KMS-11 (cell line): ENCODE measurements around the gene WFS1.

Source experiments
- H2AFZ ChIP-seq: fragments of 200-600 bp; sonication (generic); 2 replicates; pipeline ENCODE4 v1.6.1; 2016; ENCODE audit warnings: antibody characterized with exemption, mixed run types, low read depth
- H3K27ac ChIP-seq: fragments of 200-600 bp; sonication (generic); 2 replicates; pipeline ENCODE4 v1.6.1; 2016; ENCODE audit warnings: mild to moderate bottlenecking, mixed run types
- H3K27me3 ChIP-seq: fragments of 200-600 bp; sonication (generic); 2 replicates; pipeline ENCODE4 v1.6.1; 2017; ENCODE audit warnings: mild to moderate bottlenecking, low read depth, mixed run types, moderate library complexity; ENCODE audit not compliant: insufficient read depth
- H3K36me3 ChIP-seq: fragments of 200-600 bp; sonication (generic); 2 replicates; pipeline ENCODE4 v1.6.1; 2017; ENCODE audit warnings: mild to moderate bottlenecking, mixed run types; ENCODE audit not compliant: insufficient read depth
- H3K4me1 ChIP-seq: fragments of 200-600 bp; sonication (generic); 2 replicates; pipeline ENCODE4 v1.6.1; 2016; ENCODE audit warnings: mild to moderate bottlenecking, low read depth, mixed run types; ENCODE audit not compliant: poor library complexity, severe bottlenecking
- H3K4me2 ChIP-seq: fragments of 200-600 bp; sonication (generic); 2 replicates; pipeline ENCODE4 v1.7.0; 2016; ENCODE audit warnings: mild to moderate bottlenecking, mixed run types
- H3K4me3 ChIP-seq: fragments of 200-600 bp; sonication (generic); IDR thresholded peaks from 2 replicates; pipeline ENCODE4 v1.6.1; 2017; ENCODE audit warnings: low read depth, low read length, mixed read lengths; ENCODE audit not compliant: insufficient read depth
- H3K79me2 ChIP-seq: fragments of 200-600 bp; sonication (generic); 2 replicates; pipeline ENCODE4 v1.6.1; 2016; ENCODE audit warnings: low read depth, mixed run types; ENCODE audit not compliant: insufficient read depth
- H3K9ac ChIP-seq: fragments of 200-600 bp; sonication (generic); 2 replicates; pipeline ENCODE4 v1.6.1; 2016; ENCODE audit warnings: mild to moderate bottlenecking, mixed run types
- H4K20me1 ChIP-seq: fragments of 200-600 bp; sonication (generic); 2 replicates; pipeline ENCODE4 v1.6.1; 2016; ENCODE audit warnings: mild to moderate bottlenecking, mixed run types; ENCODE audit not compliant: insufficient read depth
- TF ChIP-seq, protein P1 (sequence below): fragments of 200-600 bp; sonication (generic); conservative IDR thresholded peaks from 2 replicates; pipeline ENCODE4 v1.6.1; 2017; ENCODE audit warnings: low read depth, mild to moderate bottlenecking, antibody characterized with exemption, low read length, moderate library complexity, mixed read lengths

The WFS1 gene

DNA sequence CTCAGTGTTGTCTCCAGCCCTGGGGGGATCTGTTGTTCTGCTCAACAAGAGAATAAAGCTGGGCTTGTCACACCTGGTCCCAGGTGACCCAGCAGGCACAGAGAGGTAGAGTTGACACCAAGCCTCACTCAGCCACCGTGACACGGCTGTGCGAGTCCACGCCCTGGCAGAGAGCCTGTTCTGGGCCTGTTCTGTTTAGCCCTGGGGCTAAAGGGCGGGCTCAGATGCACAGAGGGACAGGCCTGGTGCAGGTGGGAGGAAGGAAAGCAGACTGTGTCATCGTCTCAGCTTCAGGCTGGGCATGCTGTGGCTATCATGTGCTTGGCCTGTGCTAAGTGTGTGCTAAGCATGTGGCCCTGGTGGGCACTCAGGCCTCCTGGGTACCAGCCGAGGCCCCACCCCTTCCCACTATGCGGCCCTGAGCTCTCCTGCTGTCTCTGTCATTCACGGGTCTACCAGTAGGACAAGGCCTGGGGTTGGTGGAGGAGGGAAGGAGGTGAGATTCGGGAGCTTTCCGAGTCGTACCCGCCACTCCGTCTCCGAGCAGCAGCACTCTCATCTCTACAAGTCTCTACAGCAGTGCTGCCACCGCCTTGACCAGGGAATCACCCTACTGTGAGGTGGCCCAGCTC lies 10.8 kb downstream of the WFS1 start:
- H3K36me3 ChIP-seq: no peaks in the 10 kb centered on the region
- H3K79me2 ChIP-seq: no peaks in the 10 kb centered on the region
- TF ChIP-seq, protein P1, sequence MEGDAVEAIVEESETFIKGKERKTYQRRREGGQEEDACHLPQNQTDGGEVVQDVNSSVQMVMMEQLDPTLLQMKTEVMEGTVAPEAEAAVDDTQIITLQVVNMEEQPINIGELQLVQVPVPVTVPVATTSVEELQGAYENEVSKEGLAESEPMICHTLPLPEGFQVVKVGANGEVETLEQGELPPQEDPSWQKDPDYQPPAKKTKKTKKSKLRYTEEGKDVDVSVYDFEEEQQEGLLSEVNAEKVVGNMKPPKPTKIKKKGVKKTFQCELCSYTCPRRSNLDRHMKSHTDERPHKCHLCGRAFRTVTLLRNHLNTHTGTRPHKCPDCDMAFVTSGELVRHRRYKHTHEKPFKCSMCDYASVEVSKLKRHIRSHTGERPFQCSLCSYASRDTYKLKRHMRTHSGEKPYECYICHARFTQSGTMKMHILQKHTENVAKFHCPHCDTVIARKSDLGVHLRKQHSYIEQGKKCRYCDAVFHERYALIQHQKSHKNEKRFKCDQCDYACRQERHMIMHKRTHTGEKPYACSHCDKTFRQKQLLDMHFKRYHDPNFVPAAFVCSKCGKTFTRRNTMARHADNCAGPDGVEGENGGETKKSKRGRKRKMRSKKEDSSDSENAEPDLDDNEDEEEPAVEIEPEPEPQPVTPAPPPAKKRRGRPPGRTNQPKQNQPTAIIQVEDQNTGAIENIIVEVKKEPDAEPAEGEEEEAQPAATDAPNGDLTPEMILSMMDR: no peak
- no peak overlapping the region for H3K27ac ChIP-seq
- peaks cover 27% of the 10 kb centered on the region for H3K4me1 ChIP-seq
- H2AFZ ChIP-seq: no peak overlapping the region
- H3K27me3 ChIP-seq: no peaks in the 10 kb centered on the region
- H4K20me1 ChIP-seq: no peaks in the 10 kb centered on the region
- no peak overlapping the region for H3K9ac ChIP-seq
- no peak overlapping the region for H3K4me2 ChIP-seq
- no peak overlapping the region for H3K4me3 ChIP-seq

DNA sequence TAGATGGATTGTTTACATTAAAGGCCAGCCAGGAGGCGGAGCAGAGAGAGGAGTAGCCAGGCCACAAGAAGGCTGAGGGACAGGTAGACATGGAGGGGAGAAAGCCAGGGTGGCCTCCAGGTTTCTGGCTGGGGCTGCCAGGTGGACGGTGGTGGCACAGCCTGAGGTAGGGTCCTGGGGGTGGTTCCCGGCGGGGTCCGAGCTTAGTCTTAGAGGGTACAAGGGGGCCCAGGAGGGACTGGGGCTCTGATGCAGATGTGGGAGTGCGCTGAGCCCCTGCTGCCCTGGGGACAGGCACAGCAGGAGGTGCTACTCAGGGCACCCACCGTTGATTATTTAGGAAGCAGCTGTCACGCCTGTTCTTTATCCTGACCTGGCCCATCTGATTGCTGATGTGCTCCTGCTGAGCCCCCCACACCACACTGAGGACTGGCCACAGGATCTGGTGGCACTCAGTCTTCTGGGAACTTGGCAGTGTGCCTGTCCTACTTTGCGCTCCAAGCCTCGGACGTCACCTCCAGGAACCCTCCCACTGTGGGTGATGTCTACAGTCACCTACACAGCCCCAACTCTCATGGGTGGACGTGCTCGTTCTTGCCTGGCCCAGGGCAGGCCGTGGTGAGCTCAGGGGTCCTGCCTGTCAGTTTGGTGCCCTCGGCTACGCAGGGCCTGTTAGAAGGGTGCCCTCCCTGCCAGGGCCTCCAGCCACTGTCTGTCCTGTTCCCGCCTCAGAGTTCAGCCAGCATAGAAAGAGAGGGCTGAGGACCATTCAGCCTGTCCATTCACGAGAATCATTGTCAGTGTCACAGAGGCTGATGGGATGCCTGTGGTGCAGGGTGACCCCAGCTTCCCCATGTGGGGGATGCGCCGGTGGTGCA lies 12.0 kb downstream of the WFS1 start:
- no peak overlapping the region for H3K27ac ChIP-seq
- no peaks in the 10 kb centered on the region for H3K27me3 ChIP-seq
- H2AFZ ChIP-seq: no peak overlapping the region
- H3K79me2 ChIP-seq: no peaks in the 10 kb centered on the region
- no peak overlapping the region for H3K4me3 ChIP-seq
- TF ChIP-seq, protein P1: no peak
- peaks cover 27% of the 10 kb centered on the region for H3K4me1 ChIP-seq
- H3K36me3 ChIP-seq: no peaks in the 10 kb centered on the region
- H4K20me1 ChIP-seq: no peaks in the 10 kb centered on the region
- H3K4me2 ChIP-seq: no peak overlapping the region
- H3K9ac ChIP-seq: no peak overlapping the region

DNA sequence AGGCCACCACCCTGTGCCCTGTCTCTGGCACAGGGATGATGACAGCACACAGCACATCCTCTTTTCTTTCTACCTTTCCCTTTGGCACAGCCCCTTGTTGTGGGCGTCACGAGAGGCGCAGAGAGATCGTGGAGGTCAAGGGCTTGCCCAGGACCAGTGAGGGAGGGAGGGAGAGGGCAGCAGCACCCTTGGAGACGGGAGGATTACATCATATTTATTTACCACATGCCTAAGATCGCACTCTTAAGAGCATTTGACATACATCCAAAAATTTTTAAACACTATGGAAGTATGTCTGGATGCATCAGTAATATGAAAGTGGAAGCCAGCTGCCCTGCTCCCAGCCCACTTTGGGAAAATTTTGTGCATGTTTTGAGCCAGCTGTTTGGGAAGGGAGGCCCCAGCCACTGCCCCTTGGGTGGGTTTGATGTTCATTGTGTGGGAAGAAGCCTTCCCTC lies 12.7 kb downstream of the WFS1 start:
- Histone ChIP-seq H3K4me1 (peaks cover 25% of the 10 kb centered on the region), H3K79me2 (no peaks in the 10 kb centered on the region), H3K4me3 (no peak overlapping the region), H3K27me3 (no peaks in the 10 kb centered on the region), H3K27ac (no peak overlapping the region), H2AFZ (no peak overlapping the region), H3K4me2 (no peak overlapping the region), H3K36me3 (no peaks in the 10 kb centered on the region), H3K9ac (no peak overlapping the region), H4K20me1 (no peaks in the 10 kb centered on the region)
- TF ChIP-seq, protein P1: no peak

DNA sequence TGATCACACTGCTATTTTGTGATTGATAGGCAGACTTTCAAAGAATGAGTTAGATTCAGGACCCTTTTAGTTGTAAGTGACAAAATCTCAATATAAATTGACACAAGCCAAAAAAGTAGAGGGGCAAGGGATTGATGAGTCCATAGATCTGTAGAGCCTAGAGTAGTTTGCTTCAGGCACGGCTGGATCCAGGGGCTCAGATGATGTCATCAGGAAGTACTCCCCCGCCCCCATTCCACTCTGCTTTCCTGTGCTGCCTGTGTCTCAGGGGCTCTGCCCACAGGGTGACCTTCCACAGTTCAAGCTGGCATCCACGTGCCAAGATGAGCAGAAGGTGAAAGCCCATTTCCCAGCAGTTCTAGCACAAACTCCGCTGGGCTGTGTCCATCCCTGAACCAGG lies 13.6 kb downstream of the WFS1 start:
- Histone ChIP-seq H3K4me1 (peaks cover 16% of the 10 kb centered on the region), H3K36me3 (no peaks in the 10 kb centered on the region), H3K27me3 (no peaks in the 10 kb centered on the region), H3K4me3 (no peak overlapping the region), H4K20me1 (no peaks in the 10 kb centered on the region), H3K4me2 (no peak overlapping the region), H2AFZ (no peak overlapping the region), H3K9ac (no peak overlapping the region), H3K27ac (no peak overlapping the region), H3K79me2 (no peaks in the 10 kb centered on the region)
- TF ChIP-seq, protein P1: no peak
